Immature natural killer cell (primary cell): Measurements from ENCODE around the gene TUBA4B. TPM values are rescaled to one million over a fixed set of nuclear protein-coding genes. Genes with fewer than 3 reads are reported as not detected.

Source experiments
- DNase-seq, 3 donors: peaks; one replicate each; pipeline ENCODE4 v3.0.0; 2022; ENCODE audit warnings: mixed read lengths in 1 of 3
- H3K27ac Mint-ChIP-seq, 6 donors: one replicate each; pipeline ENCODE4 v1.8.0; 2020; ENCODE audit warnings: mixed read lengths in 6 of 6, mild to moderate bottlenecking in 5 of 6, inconsistent platforms in 4 of 6, moderate library complexity in 3 of 6
- H3K27me3 Mint-ChIP-seq, 3 donors: one replicate each; pipeline ENCODE4 v1.8.0; 2020 to 2021; ENCODE audit warnings: low read depth in 3 of 3, mild to moderate bottlenecking in 3 of 3, mixed read lengths in 3 of 3, moderate library complexity in 3 of 3, inconsistent platforms in 1 of 3
- H3K36me3 Mint-ChIP-seq, 3 donors: one replicate each; pipeline ENCODE4 v1.8.0; 2020; ENCODE audit warnings: mixed read lengths in 3 of 3, inconsistent platforms in 2 of 3, mild to moderate bottlenecking in 2 of 3
- H3K4me1 Mint-ChIP-seq, 2 donors: one replicate each; pipeline ENCODE4 v1.8.0; 2020; ENCODE audit warnings: inconsistent platforms in 2 of 2, mild to moderate bottlenecking in 2 of 2, mixed read lengths in 2 of 2, moderate library complexity in 1 of 2
- H3K4me3 Mint-ChIP-seq, 5 donors: one replicate each; pipeline ENCODE4 v1.8.0; 2020; ENCODE audit warnings: mild to moderate bottlenecking in 5 of 5, mixed read lengths in 5 of 5, inconsistent platforms in 3 of 5, moderate library complexity in 3 of 5
- H3K9me3 Mint-ChIP-seq, 6 donors: one replicate each; pipeline ENCODE4 v1.8.0; 2020; ENCODE audit warnings: mild to moderate bottlenecking in 6 of 6, mixed read lengths in 6 of 6, inconsistent platforms in 4 of 6, moderate library complexity in 3 of 6
- polyA plus RNA-seq, 3 donors: library from polyadenylated mRNA; unstranded; fragments of 300-500 nt; fragmentation: Illumina TruSeq; gene quantifications; one replicate each; pipeline ENCODE4 v1.2.3, GENCODE V29; 2021

The TUBA4B gene
- polyA plus RNA-seq, 3 donors from 2014 or later = not detected

- DNase-seq = no peak
- H3K27ac Mint-ChIP-seq = no peak overlapping the region
These were observed 40.0 kb upstream of the TUBA4B start for GRCh38 chr2:219213026-219213415.

GRCh38 chr2:219213486-219214071 is 39.5 kb upstream of the TUBA4B start:
- H3K27ac Mint-ChIP-seq = peak overlapping the region in 1 of 6 donors; percentile 27
- H3K4me1 Mint-ChIP-seq = peaks cover 32 to 39% of the 10 kb centered on the region in 2 donors
- H3K9me3 Mint-ChIP-seq = peaks cover 0 to 1% (median 0%) of the 10 kb centered on the region in 6 donors
- no peak for DNase-seq
- no peak overlapping the region for H3K4me3 Mint-ChIP-seq
- H3K27me3 Mint-ChIP-seq = peaks cover 4 to 8% (median 8%) of the 10 kb centered on the region in 3 donors
- H3K36me3 Mint-ChIP-seq = peaks cover 0 to 6% (median 0%) of the 10 kb centered on the region in 3 donors

More at GRCh38 chr2:219213026-219213415, 40.0 kb upstream of the TUBA4B start:
- Mint-ChIP-seq H3K27me3 (peaks cover 4 to 7% (median 6%) of the 10 kb centered on the region in 3 donors), H3K36me3 (peaks cover 0 to 10% (median 0%) of the 10 kb centered on the region in 3 donors), H3K4me1 (peaks cover 34 to 41% of the 10 kb centered on the region in 2 donors), H3K4me3 (no peak overlapping the region), H3K9me3 (peaks cover 0 to 1% (median 0%) of the 10 kb centered on the region in 6 donors)

GRCh38 chr2:219214141-219214540 is 38.9 kb upstream of the TUBA4B start:
- H3K27me3 Mint-ChIP-seq = peaks cover 7 to 8% (median 8%) of the 10 kb centered on the region in 3 donors
- H3K9me3 Mint-ChIP-seq = peaks cover 0 to 1% (median 0%) of the 10 kb centered on the region in 6 donors
- DNase-seq = no peak
- H3K36me3 Mint-ChIP-seq = peaks cover 0 to under 1% (median 0%) of the 10 kb centered on the region in 3 donors
- no peak overlapping the region for H3K4me3 Mint-ChIP-seq
- H3K4me1 Mint-ChIP-seq = peaks cover 35 to 37% of the 10 kb centered on the region in 2 donors
- peak overlapping the region in 1 of 6 donors; percentile 27 for H3K27ac Mint-ChIP-seq

DNA sequence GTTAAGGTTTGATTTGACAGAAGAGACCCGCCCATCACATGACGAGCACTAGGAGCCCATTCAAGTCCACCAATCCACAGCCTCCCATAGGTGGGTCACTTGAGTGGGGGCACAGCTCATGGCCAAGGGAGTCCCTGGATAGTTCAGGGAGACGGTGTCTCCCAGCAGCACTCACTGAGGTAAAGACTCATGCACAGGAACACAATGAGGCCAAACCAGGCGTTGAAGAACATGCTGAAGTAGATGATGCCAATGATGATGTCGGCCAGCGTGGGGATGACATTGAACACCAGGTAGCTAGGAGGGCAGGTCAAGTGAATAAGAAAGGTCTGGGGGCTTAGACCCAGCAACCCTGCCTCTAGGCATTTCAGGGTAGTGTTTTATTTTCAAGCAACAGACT is 38.3 kb upstream of the TUBA4B start:
- no peak for DNase-seq
- Mint-ChIP-seq H3K36me3 (peaks cover 0 to 3% (median 0%) of the 10 kb centered on the region in 3 donors), H3K27me3 (peaks cover 8 to 11% (median 9%) of the 10 kb centered on the region in 3 donors), H3K27ac (no peak overlapping the region), H3K9me3 (peaks cover 0 to 1% (median 0%) of the 10 kb centered on the region in 6 donors), H3K4me1 (peaks cover 33 to 37% of the 10 kb centered on the region in 2 donors), H3K4me3 (no peak overlapping the region)

GRCh38 chr2:219215871-219216534 is 37.0 kb upstream of the TUBA4B start:
- Mint-ChIP-seq H3K4me3 (no peak overlapping the region), H3K36me3 (peaks cover 0 to 3% (median 0%) of the 10 kb centered on the region in 3 donors)

GRCh38 chr2:219216535-219216915 is 36.5 kb upstream of the TUBA4B start:
- peaks cover 19 to 22% of the 10 kb centered on the region in 2 donors for H3K4me1 Mint-ChIP-seq
- H3K4me3 Mint-ChIP-seq = peak overlapping the region in 2 of 5 donors; percentile 39 to 43
- H3K27me3 Mint-ChIP-seq = peaks cover 8 to 11% (median 9%) of the 10 kb centered on the region in 3 donors
- H3K27ac Mint-ChIP-seq = no peak overlapping the region
- peaks cover 0 to 1% (median 0%) of the 10 kb centered on the region in 6 donors for H3K9me3 Mint-ChIP-seq
- no peak for DNase-seq
- H3K36me3 Mint-ChIP-seq = peaks cover 3 to 7% (median 4%) of the 10 kb centered on the region in 3 donors

More at GRCh38 chr2:219215871-219216534, 37.0 kb upstream of the TUBA4B start:
- Mint-ChIP-seq H3K4me1 (peaks cover 24 to 27% of the 10 kb centered on the region in 2 donors), H3K9me3 (peaks cover 0 to 1% (median 0%) of the 10 kb centered on the region in 6 donors), H3K27me3 (peaks cover 8 to 11% (median 9%) of the 10 kb centered on the region in 3 donors), H3K27ac (no peak overlapping the region)
- DNase-seq = no peak

DNA sequence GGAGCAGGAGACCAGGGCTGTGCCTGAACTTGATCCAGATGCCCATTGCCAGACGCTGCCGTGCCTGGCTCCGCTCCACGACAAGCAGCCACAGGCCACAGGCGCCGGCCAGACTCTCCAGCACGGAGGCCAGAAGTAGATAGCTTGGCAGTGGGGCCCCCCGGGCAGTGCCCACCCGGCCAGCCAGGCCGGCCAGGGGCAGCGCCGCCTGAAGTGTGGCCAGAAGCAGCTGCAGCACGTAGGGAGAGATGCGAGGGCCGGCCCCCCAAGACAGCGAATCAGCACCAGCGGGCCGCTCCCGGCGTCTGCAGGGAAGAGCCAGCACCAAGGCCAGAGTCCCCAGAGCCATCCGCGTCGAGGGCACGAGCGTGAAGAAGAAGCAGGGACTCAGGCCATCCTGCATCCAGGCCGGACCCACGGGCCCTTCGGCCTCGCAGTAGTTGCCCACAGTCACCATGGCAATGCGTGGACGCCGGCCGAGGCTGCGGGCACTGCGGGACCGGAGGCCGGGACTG is 34.8 kb upstream of the TUBA4B start:
- peaks cover 0 to 1% (median 0%) of the 10 kb centered on the region in 6 donors for H3K9me3 Mint-ChIP-seq
- peaks cover 8 to 13% (median 9%) of the 10 kb centered on the region in 3 donors for H3K27me3 Mint-ChIP-seq

GRCh38 chr2:219218732-219219701 is 34.0 kb upstream of the TUBA4B start, which contains the start of gene ABCB6:
Gene ABCB6, minus strand, starts transcription at chr2:219218958. Its CDS starts 285 bp downstream, at chr2:219218673.
- peak within 1 kb of the TSS; percentile 70 to 94 (median 76) for H3K27ac Mint-ChIP-seq
- H3K4me1 Mint-ChIP-seq = peaks cover 17 to 20% of the 10 kb centered on the region in 2 donors
- H3K27me3 Mint-ChIP-seq = peaks cover 8 to 13% (median 8%) of the 10 kb centered on the region in 3 donors
- peak within 1 kb of the TSS; percentile 78 to 89 (median 82) for H3K4me3 Mint-ChIP-seq
- H3K9me3 Mint-ChIP-seq = peaks cover 0 to 1% (median 0%) of the 10 kb centered on the region in 6 donors
- peaks cover 8 to 26% (median 11%) of the 10 kb centered on the region in 3 donors for H3K36me3 Mint-ChIP-seq
- DNase-seq = peak; percentile 81 to 84 (median 82)

More for the DNA sequence above, 34.8 kb upstream of the TUBA4B start:
- peak overlapping the region; percentile 78 to 89 (median 82) for H3K4me3 Mint-ChIP-seq
- H3K36me3 Mint-ChIP-seq = peaks cover 5 to 18% (median 8%) of the 10 kb centered on the region in 3 donors
- peaks cover 17 to 20% of the 10 kb centered on the region in 2 donors for H3K4me1 Mint-ChIP-seq
- peak overlapping the region; percentile 55 to 94 (median 73) for H3K27ac Mint-ChIP-seq
- no peak for DNase-seq

DNA sequence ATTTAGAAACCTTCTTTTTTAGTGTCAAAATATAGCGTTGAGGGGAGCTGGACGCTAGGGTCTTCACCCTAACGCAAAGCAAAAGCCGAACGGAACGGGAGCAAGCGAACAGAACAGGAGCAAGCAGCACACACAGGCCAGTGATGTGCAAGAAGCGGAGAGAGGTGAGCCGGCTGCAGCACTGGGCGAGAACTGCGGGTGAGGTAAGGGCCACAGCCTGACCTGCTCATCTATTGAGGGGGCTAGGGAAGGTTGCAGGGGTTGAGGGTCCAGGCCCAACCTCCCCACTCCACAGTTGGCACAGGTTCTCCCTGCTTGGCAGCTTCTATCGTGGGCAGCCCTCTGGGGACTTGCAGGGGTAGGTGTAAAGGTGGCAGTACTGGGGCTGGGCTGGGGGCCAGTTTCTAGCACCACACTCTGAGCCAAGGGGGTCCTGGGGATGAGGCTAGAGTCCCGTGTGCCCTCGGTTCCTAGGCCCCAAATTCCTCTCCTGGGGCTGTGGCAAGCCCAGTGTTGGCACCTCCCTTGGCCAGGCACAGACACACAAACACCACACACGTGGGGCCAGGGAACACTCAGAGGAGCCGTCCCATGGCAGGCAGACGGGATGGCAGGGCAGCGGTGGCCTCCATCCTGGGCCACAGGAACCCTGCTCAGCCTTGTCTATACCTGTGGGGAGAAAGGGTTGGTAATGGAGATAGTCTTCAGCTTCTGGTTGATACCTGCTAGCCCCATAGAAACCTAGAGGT is 33.1 kb upstream of the TUBA4B start:
- DNase-seq = no peak
- Mint-ChIP-seq H3K4me3 (peak overlapping the region; percentile 15 to 56 (median 37)), H3K27me3 (peaks cover 8 to 13% (median 8%) of the 10 kb centered on the region in 3 donors), H3K27ac (peak overlapping the region in 3 of 6 donors; percentile 39 to 73 (median 67)), H3K36me3 (peaks cover 16 to 35% (median 18%) of the 10 kb centered on the region in 3 donors), H3K4me1 (peaks cover 18 to 23% of the 10 kb centered on the region in 2 donors), H3K9me3 (peaks cover 0 to 1% (median 0%) of the 10 kb centered on the region in 6 donors)

DNA sequence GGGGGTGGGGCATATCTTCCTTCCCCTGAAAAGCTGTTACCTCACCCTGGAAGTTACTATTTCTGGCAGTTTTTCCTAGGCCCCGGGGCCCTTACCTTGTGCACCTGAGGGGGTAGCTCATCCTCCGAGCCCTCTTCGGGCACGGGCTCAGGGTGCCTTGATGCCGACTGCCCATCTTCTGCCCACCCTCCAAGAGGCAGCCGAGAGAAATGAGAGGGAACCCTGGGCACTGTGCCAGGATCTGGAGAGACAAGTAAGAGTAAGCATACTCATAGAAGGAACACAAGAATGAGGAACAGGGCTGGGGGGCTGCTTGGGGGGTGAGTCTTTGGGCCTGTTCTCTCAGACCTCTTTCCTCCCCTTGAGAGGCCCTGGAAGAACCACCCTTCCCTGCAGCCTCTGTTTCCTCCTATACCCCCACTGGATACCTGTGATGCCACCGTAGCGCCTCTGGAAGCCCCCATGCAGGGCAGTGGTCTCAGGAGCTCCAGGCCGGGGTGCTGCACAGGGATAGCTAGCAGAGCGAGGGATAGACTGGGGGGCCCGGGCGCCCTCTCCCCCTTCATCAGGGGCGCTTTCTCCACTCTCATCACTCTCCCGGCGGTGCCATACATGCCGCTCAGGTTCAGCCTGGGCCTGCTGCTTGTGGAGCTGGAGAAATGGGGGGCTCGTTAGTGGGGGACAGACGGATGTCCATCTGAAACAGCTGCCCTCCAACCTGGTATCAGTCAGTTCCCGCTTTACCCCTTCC is 32.2 kb upstream of the TUBA4B start:
- peaks cover 0 to 1% (median 0%) of the 10 kb centered on the region in 6 donors for H3K9me3 Mint-ChIP-seq
- H3K27ac Mint-ChIP-seq = peak overlapping the region in 1 of 6 donors; percentile 10
- peaks cover 20 to 40% (median 20%) of the 10 kb centered on the region in 3 donors for H3K36me3 Mint-ChIP-seq
- H3K27me3 Mint-ChIP-seq = peaks cover 8 to 13% (median 8%) of the 10 kb centered on the region in 3 donors
- H3K4me1 Mint-ChIP-seq = peaks cover 22 to 30% of the 10 kb centered on the region in 2 donors
- no peak for DNase-seq
- H3K4me3 Mint-ChIP-seq = peak overlapping the region in 2 of 5 donors; percentile 1 to 33

- DNase-seq = no peak
- peaks cover 22 to 37% of the 10 kb centered on the region in 2 donors for H3K4me1 Mint-ChIP-seq
- H3K4me3 Mint-ChIP-seq = no peak overlapping the region
- peaks cover 8 to 13% (median 8%) of the 10 kb centered on the region in 3 donors for H3K27me3 Mint-ChIP-seq
- H3K27ac Mint-ChIP-seq = no peak overlapping the region
- peaks cover 20 to 45% (median 23%) of the 10 kb centered on the region in 3 donors for H3K36me3 Mint-ChIP-seq
- peaks cover 0 to 1% (median 0%) of the 10 kb centered on the region in 6 donors for H3K9me3 Mint-ChIP-seq
These were observed 31.0 kb upstream of the TUBA4B start for GRCh38 chr2:219221957-219222518.
